RCC 7860 (cell line): ENCODE results near the gene RASGEF1C.

ENCODE experiments used
- DNase-seq: peaks from one replicate; pipeline ENCODE4 v3.0.0-alpha.2; 2015; ENCODE audit warnings: low spot score
- FAIRE-seq: peaks from 2 replicates; lab custom pipeline; 2012; peaks lifted over from hg19 to GRCh38; lab: Jason Lieb, UNC

RASGEF1C gene

GRCh38 chr5:180209137-180209581 lies at the start of gene RASGEF1C:
Gene RASGEF1C (minus strand): TSS chr5:180209211. CDS start chr5:180138052, 71,159 bp downstream.
- DNase-seq (no peak), FAIRE-seq (no peak)

- no peak for FAIRE-seq
- no peak for DNase-seq
Measured at GRCh38 chr5:180253036-180253824, 44.2 kb upstream of the RASGEF1C start.

GRCh38 chr5:180251887-180252286 lies 42.9 kb upstream of the RASGEF1C start:
- FAIRE-seq: no peak

DNA sequence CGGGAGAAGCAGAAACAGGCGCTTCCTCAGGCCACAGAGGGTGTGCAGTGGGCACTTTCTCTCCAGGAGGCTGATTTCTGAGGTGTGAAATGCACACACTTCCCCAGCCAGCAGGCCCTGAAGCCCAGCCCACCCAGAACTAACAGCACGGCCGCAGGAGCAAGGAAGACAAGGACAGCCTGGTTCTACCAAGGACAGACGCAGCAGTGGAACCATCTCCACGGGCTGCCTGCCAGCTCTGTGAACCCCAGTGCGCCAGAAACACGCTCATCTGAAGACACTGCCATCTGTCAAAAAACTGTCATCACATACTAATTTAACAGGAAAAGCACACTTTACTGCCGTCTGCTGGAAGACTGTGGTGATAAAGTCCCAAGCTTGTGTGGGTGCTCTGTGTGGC lies 42.1 kb upstream of the RASGEF1C start:
- DNase-seq: no peak
- no peak for FAIRE-seq

More at GRCh38 chr5:180251887-180252286, 42.9 kb upstream of the RASGEF1C start:
- no peak for DNase-seq

DNA sequence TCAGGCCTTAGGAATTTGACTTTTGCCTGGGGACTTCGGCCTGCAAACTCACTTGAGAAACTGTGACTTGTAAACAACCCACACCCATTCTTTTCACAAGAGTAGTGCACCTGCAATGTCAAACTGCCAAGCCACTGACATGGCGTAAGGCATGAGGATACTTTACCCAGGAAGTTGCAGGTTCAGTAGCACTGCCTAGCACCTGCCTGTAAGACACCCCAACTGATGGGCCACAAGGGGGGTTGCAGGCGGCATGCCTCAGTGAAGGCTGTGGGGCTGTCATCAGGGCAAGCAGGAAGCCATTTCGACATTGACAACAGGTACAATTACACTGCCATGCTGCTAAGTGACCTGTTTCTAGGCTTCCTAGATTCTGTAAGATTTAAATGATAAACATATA lies 41.3 kb upstream of the RASGEF1C start:
- no peak for FAIRE-seq
- no peak for DNase-seq

DNA sequence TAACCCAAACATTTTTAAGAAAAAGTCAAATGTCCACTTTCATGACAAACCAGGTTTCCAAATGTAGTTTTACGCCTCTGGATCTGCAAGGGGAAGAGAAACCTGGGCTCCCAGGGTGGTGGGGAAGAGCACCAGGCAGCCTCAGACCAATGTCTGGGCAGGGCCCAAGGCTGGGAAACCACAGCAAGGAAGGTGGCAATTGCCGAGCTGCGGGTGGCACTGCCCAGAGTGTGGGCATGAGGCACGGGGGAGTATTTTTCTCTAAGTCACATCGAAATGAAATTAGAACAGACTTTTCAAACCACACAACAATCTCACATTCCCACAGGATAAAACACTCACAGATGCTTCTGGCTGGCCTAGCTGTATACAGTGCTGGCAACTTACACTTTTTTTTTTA lies 32.6 kb upstream of the RASGEF1C start:
- DNase-seq (no peak), FAIRE-seq (no peak)

DNA sequence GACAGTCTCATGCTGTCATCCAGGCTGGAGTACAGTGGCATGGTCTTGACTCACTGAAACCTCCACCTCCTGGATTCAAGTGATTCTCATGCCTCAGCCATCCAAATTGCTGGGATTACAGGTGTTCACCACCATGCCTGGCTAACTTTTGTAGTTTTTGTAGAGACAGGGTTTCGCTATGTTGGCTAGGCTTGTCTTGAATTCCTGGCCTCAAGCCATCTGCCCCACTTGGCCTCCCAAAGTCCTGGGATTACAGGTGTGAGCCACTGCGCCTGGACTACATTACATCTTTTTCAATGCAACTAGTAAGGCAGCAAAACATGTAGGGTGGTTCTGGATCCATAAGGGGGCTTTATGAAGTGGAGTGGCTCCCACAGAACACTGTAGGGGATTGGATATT lies 29.6 kb upstream of the RASGEF1C start:
- DNase-seq (no peak), FAIRE-seq (no peak)

DNA sequence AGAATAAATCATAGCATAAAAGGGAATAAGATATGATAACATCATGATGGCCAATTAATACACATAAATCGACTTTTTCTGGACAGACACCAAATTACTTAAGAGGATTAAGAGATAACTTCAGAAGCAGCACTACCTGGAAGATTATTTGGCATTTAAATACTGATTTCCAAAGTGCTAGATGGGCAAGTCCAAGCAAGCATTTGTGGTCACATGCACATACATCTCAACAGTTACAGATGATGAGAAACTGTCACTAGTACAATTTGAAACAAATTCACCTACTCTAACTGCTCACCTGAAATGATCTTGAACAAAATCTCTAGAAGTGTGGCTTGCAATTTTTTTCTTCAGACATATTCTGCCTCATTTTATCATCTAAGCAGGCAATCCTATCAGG lies 26.8 kb upstream of the RASGEF1C start:
- FAIRE-seq: no peak

GRCh38 chr5:180235077-180235476 lies 26.1 kb upstream of the RASGEF1C start:
- DNase-seq (no peak), FAIRE-seq (no peak)

More for the DNA sequence above, 26.8 kb upstream of the RASGEF1C start:
- no peak for DNase-seq

- no peak for FAIRE-seq
- no peak for DNase-seq
Measured at GRCh38 chr5:180234271-180234670, 25.3 kb upstream of the RASGEF1C start.

DNA sequence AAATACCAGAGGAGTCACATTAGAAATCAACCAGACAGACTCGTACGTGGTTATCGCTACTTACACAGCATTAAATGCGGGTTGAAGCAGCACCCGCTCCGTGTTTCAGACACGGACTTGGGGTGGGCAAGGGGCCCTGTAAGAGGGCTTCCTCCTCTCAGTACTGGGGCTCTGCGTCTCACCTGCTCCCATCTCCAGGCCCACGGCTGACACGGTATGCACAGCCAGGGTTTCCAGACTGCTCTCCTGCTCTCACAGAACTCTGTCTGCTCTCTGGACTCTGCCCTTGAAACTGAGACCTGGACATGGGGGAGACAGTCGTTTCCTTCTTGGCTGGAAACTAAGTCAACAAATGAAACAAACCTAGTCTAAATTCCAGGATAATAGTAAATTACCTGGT lies 24.7 kb upstream of the RASGEF1C start:
- FAIRE-seq: no peak
- DNase-seq: no peak

DNA sequence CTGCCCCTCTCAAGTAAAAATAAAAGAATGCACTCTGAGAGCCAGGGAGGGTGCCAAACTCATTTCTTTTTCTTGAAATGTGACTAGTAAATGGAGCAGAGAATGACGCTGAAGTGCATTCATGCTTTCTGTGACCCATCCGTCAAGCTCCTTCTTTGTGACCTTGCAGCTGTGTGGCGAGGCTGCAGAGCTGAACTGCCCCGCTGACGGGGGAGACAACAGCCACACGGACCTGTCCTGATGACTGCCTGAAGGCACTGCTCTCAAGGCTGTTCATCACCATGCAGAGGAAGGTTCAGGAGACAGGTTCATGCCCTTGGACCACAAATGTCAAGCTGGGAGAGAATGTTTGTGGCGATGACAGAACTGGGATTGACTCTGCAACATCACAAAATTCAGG lies 21.0 kb upstream of the RASGEF1C start:
- FAIRE-seq (no peak), DNase-seq (no peak)

DNA sequence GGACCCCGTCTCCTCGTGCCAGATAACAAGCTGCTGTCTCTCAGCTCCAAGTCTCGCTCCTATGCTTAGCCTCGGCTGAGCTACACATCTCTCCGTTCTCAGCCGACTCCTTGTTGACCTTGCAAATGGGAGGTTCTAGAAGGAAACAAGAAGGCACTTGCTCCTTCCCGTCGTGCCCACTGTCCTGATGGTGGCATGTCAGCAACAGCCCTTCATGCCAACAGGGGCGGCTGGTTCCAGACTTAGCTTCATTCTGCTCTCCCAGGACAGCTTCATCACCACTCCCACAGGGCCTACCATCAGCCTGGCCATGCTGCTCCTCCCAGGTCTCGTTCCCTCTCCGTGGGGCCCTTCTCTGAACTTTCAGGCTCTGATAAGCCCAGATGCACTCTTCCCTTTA lies 13.0 kb upstream of the RASGEF1C start:
- FAIRE-seq (no peak), DNase-seq (no peak)

- DNase-seq (no peak), FAIRE-seq (no peak)
Measured at GRCh38 chr5:180217797-180218196, 8.8 kb upstream of the RASGEF1C start.

DNA sequence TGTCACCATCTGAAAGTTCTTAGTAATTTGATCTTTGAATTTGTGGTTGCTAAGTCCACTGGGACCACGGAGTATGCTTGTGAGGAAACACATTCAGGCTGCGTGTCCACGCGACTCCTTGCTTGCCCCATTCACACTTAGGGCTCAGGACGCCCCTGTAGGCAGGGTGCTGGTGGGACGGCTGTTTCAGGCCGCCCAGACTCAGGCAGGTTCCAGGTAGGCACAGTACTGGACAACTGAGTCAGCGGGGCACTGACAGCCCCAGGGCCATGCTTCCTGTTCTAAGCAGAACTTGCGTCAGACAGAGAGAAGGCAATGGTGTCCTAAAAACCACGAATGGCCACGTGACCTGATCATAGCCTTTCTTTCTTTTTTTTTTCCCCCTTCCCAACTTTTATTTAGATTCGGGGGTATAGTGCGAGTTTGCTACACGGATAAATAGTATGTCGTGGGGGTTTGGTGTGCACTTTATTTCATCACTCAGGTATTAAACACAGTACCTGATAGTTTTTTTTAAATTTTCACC lies 7.7 kb upstream of the RASGEF1C start:
- DNase-seq: no peak

DNA sequence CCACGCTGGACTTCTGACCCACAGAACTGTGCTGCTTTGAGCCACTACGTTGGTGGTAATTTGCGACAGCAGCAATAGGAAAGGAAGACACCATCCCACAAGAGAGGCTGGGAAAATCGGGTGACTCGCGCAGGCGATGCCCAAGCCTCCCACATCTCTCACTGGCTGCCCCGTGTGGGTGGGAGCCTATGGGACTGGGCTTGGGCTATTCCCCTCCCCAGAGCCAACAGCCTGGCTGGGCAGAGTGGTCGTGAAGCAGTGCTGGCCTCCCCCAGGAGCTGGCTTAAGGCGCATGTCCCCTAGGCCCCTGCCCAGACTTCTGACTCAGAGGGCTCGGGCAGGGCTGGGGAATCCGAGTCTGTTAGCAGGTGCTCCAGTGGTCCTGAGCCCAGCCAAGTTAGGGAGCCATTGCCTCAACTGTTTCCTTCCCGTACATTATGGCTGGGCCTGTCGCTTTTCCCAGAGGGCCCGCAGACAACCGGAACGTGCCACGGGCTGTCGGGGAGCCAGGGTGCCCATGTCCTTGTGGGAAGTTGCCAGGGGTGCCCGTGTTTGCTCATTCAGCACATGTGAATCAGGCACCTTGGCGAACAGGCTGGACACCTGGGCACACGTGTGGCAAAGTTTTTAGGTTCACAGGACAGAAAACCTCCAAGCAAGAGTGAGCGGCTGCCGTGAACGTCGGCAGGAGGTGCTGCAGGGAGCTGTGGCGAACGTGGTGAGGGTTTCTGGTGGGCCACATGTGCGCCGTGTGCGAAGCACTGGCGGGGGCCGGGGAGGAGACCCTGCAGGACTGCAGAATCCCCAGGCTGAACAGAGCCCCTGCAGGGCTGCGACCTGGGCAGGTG lies 7.0 kb upstream of the RASGEF1C start:
- FAIRE-seq (no peak), DNase-seq (no peak)

More for the DNA sequence above, 7.7 kb upstream of the RASGEF1C start:
- FAIRE-seq: no peak

GRCh38 chr5:180214870-180215770 lies 6.1 kb upstream of the RASGEF1C start:
- FAIRE-seq: no peak

GRCh38 chr5:180213657-180214207 lies 4.7 kb upstream of the RASGEF1C start:
- FAIRE-seq (no peak), DNase-seq (no peak)

More at GRCh38 chr5:180214870-180215770, 6.1 kb upstream of the RASGEF1C start:
- DNase-seq: no peak

- DNase-seq (no peak), FAIRE-seq (no peak)
Measured at GRCh38 chr5:180213256-180213600, 4.2 kb upstream of the RASGEF1C start.
